ENCODE measurements around the gene SLMAP.

Gene SLMAP

GRCh38 chr3:57900786-57901185 is 144.7 kb downstream of the SLMAP start:
- DNase-seq, result no peak

GRCh38 chr3:57903124-57903890 is 147.2 kb downstream of the SLMAP start:
- no peak for DNase-seq

GRCh38 chr3:57910990-57911389 is 154.9 kb downstream of the SLMAP start:
- no peak for DNase-seq

DNA sequence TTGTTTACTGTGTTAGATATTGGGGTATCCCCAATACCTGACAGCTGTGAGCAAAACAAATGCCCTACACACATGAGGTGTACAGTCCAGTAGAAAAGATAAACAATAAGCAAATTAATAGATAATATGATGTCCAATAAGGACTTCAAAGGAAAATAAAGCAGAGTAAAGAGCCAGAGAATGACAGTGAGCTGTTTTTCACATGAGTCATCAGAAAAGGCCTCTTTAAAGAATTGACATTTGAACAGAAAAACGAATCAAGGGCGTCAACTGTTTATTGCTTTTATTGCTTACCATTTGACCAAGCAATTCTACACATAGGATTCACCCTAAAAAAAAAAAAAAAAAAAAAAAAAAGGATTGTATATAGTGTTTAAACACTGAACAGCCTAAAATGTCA is 155.5 kb downstream of the SLMAP start:
- DNase-seq, result no peak

GRCh38 chr3:57917601-57918000 is 161.5 kb downstream of the SLMAP start:
- no peak for DNase-seq

DNA sequence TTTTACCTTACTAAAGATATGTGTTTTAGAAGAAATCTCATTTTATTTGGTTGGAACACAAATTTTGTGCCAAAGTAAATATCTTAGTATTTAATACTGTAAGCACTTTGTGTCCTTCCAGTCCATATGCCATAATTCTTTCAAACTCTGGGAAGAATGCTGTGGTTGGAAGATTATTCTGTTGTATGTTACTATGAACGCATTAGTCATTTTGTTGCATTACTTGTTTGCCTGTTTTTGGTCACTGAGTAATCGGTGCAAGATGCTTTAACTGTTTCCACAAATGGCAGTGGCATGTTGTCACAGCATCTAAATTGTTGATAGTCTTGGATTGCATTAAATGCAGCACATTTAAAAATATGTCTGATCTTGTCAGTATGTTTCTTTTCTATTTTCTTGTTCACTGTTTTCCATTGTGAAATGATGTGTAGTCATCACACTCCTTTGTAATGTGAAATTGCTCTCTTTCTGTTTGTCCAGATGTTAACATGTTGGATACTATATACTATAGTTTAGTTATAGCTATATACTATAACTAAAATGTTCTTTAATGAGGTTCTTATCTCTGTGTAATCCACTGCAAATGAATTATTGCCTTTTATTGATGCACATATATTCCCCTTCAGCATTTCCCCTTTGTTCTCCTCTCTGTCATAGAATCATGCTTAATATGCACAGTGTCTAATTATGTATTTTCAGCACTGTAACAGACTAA is 162.2 kb downstream of the SLMAP start:
- no peak for DNase-seq

DNA sequence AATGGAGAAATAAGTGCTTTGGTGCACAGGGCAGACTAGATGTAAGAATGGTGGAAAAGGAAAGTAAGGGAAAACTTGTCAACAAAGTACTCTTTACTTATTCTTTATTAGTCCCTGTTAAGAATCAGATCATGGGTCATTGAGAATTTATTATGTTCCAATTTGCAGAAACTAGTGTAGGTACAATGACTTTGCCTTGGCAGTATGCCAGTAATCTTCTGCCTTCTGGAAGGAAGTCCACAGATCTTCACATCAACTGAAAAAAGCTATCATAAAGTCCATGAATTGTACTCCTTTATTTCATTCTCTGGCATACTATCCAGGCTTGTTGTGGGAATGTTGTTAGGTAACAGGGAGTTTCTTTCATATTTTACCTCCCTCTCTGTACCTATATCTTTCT is 163.9 kb downstream of the SLMAP start:
- DNase-seq, result no peak

DNA sequence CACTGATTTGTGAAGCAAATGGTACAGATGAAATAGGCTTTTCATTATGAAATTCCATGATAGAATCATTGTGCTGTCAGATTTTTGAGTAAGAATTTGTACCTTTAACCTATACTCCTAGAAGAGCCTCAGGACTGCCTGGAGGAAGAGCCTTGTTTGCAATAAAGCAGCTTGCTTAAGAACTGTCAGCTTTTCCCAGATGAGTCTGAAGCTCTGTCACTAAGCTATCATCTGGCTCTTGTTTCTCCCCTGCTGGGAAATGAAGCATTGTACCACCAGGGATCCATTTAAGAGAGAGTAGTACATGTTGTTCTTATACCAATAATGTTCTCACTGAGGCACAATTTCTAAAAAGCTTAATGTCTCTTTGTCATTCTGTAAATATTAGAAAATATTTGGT is 167.0 kb downstream of the SLMAP start:
- no peak for DNase-seq

GRCh38 chr3:57923752-57924151 is 167.6 kb downstream of the SLMAP start:
- no peak for DNase-seq

- no peak for DNase-seq
Measured at GRCh38 chr3:57927166-57927565, 171.1 kb downstream of the SLMAP start.

DNA sequence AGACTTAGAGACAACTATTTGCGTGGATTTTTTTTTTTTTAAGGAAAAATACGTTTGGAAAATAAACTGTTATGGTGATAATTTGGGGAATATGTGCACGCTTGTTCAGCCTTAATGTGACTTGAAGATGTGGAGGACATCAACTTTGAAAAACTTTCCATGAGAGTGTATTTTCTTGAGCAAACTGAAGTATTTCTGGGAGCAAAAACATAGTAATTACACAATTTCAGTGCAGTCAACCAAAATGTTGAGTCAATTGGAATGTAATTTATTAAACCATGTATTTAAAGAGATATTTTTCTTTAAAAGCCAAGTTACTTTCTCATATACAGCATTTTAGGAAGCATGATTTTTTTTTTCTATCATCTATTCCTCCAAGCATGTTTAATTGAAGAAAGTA is 171.8 kb downstream of the SLMAP start:
- DNase-seq, result no peak

- no peak for DNase-seq
Measured at GRCh38 chr3:57928511-57928910, 172.4 kb downstream of the SLMAP start.

DNA sequence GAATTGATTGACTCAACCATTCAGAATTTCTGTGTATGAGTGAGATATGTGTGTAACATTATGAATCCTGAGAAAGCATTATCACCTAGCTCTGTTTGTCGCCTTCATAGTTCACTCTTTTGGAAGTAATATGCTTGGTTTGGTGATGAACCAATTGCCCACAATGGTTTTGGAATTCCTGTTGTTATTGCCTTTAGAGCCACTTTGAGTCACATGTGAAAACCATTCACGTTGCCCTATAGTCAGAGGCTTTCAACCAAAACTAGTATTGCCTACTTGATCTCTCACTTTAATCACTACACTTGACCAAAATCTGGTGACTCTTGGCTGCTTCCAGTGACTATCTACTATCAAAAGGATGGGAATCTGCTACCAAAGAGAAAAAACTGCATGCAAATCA is 173.9 kb downstream of the SLMAP start:
- DNase-seq, result no peak

DNA sequence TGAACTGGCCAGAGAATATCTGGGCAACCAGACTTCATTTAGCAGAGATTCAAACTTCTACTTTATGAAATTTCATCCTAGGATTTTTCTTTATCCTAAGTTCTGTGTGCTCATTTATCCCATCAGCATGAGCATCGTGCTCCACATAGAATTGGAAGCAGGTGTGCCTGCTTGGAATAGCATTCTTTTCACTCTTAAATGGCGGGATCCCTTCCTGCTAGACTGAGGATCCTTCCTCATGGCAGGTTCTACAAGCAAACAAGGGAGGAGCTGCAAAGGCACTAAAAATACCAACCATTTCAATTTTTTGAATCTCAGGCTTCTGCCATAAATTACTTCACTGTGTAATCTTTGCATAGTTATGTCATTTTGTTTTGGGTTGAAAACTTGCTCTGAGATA is 177.5 kb downstream of the SLMAP start:
- no peak for DNase-seq

- no peak for DNase-seq
Measured at GRCh38 chr3:57934373-57934772, 178.3 kb downstream of the SLMAP start.

GRCh38 chr3:57935539-57935938 is 179.4 kb downstream of the SLMAP start:
- no peak for DNase-seq

- no peak for DNase-seq
Measured at GRCh38 chr3:57937092-57937491, 181.0 kb downstream of the SLMAP start.

- no peak for DNase-seq
Measured at GRCh38 chr3:57939775-57940174, 183.7 kb downstream of the SLMAP start.

GRCh38 chr3:57942388-57942787 is 186.3 kb downstream of the SLMAP start:
- DNase-seq, result no peak

DNA sequence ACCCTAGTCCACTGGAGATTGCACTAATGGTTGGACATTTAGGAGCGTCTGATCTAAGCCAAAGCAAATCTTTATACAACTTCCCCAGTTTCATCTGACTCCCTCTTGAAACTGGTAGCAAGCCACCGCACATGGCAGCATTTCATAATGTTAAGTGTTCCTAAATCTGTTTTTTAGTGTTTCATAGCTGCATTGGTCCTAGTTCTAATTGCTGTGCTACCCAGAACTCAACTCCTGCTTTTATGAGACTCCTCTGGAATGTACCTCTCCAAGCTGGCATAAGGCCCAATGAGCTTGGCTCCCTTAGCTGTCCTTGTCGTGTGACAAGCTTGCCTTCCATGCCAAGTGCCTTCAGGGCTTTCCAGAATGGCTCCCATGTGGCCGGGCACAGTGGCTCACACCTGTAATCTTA is 186.8 kb downstream of the SLMAP start:
- no peak for DNase-seq

DNA sequence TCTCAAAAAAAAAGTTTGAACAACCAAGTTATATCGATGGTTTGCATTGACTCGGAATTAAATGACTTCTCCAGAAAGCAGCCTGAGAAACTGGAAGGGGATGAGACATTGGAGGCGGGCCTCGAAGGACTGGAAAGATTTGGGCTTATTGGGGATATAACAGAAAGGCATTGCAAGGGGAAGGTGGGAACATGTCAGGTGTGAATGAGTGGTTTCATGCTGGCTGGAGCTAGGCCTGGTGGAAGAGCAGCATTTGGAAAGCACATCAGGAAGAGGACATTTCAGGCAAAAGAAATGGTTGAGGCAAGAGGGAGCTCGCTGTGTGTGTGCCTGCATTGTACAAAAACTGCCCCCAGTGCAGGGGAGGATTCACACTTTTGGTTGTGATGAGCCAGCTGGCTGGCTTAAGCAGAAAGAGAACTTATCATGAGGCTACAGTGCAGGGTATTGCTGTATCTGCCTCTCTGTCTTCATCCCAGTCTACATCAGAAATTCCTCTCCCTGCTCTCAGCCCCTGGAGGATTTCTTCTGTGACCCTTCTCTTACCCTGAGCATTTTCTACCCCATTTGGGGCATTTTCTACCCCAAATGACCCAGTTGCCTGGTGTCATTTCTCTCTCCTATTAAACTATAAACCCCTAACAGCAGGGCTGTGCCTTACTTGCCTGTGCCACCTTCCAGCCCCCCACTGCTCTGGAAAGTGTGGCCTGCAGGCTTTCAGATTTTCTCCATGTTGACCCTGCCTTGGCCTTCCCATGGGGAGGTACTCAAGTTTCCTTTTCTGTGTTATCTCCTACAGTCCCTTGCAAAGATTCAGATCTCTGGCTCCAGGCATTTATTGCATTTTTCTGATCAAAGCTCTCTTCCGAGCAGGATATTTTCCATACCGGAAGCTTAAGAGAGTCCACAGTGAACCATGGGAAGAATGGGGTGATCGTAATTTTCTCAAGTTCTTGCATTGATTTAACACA is 187.7 kb downstream of the SLMAP start:
- DNase-seq, result no peak

GRCh38 chr3:57946970-57947381 is 190.9 kb downstream of the SLMAP start:
- no peak for DNase-seq

DNA sequence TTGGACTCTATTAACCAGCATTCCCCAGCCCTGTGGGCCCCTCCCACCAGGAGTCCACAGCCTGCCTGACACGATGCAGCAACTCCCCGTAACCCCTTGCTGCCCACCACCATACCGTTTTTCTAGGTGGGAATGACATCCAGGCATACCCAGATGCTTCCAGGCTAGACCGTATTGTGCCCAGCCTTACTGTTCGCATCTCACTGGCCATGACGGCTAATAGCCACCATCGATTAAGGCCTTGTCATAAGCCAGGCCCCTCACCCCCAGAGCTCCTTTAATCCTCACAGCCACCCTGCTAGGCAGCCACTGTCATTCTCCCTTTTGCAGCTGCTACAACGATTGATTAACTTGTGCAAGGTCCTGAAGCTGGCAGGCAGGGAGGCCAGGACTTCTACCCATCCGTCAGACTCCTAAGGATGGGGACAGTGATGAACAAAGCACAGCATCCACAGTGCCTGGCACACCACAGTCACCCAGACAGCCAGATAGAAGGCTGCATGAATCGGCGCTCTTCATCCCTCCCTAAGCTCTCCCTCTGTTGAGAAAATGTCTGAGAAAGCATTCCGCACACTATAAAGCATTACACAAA is 192.1 kb downstream of the SLMAP start:
- DNase-seq, result no peak
